GM12878 (cell line): Measurements from ENCODE around the gene PCDH7. TPM values are rescaled to one million over a fixed set of nuclear protein-coding genes. Genes with fewer than 3 reads are reported as not detected.

Source experiments
- ATAC-seq: fragments of 200-7000 bp; cut with Tn5 transposase; 3 replicates; pipeline ENCODE4 v1.9.1; 2020; ENCODE audit warnings: mild to moderate bottlenecking, moderate library complexity
- BruUV-seq: library from RNA; stranded (reverse); fragments of 400-500 nt; replicated peaks from 2 replicates; lab custom pipeline; 2021; lab: Mats Ljungman, UMichigan
- CTCF ChIA-PET: fragments of 300-600 bp; sonication (Branson Sonifier 250); formaldehyde crosslinking; extraction: SDS; loops from one replicate; lab custom pipeline; 2021; ENCODE audit warnings: inconsistent platforms; lab: Yijun Ruan, JAX
- POLR2A ChIA-PET: fragments of 350-600 bp; formaldehyde crosslinking; extraction: SDS; loops from one replicate; lab custom pipeline; 2021; ENCODE audit warnings: inconsistent platforms; lab: Charles Lee
- RAD21 ChIA-PET: fragments of 300-600 bp; sonication (Branson Sonifier 250); formaldehyde crosslinking; loops from one replicate; lab custom pipeline; 2023; ENCODE audit warnings: antibody characterized with exemption; ENCODE audit not compliant: unreplicated experiment; lab: Charles Lee
- SMC1A ChIA-PET: fragments of 300-600 bp; sonication (Branson Sonifier 250); formaldehyde crosslinking; loops from one replicate; lab custom pipeline; 2023; ENCODE audit not compliant: unreplicated experiment, uncharacterized antibody; lab: Charles Lee
- DNase-seq: peaks from one replicate; pipeline ENCODE4 v3.0.0-alpha.2; 2011; ENCODE audit warnings: low read depth, low spot score
- FAIRE-seq: peaks from 3 replicates; lab custom pipeline; 2011; peaks lifted over from hg19 to GRCh38; lab: Jason Lieb, UNC
- H2AFZ ChIP-seq: 2 replicates; pipeline ENCODE4 v1.6.0; 2011; ENCODE audit warnings: low read depth, low read length, control low read depth; ENCODE audit not compliant: control insufficient read depth
- H3K27ac ChIP-seq: 2 replicates; pipeline ENCODE4 v1.5.1; 2011; ENCODE audit warnings: control low read depth; ENCODE audit not compliant: control insufficient read depth, insufficient read depth
- H3K27me3 ChIP-seq, 2 experiments: replicated peaks in 1 of 2; 2 replicates each; pipeline versions ENCODE4 v1.6.0 to v1.6.1; 2011; ENCODE audit warnings: low read length in 1 of 2; ENCODE audit not compliant: control insufficient read depth in 2 of 2, insufficient read depth in 2 of 2
- H3K36me3 ChIP-seq, 2 experiments: 2 replicates each; pipeline ENCODE4 v1.5.1; 2011; ENCODE audit warnings: low read length in 1 of 2; ENCODE audit not compliant: control insufficient read depth in 2 of 2, insufficient read depth in 2 of 2
- H3K4me1 ChIP-seq: 2 replicates; pipeline ENCODE4 v1.6.1; 2011; ENCODE audit warnings: mild to moderate bottlenecking, low read length, moderate library complexity, mixed read lengths; ENCODE audit not compliant: control insufficient read depth, insufficient read depth
- H3K4me2 ChIP-seq: 2 replicates; pipeline ENCODE4 v1.6.0; 2011; ENCODE audit warnings: control low read depth; ENCODE audit not compliant: control insufficient read depth, insufficient read depth
- H3K4me3 ChIP-seq: fragments of 200-600 bp; sonication (generic); 2 replicates; pipeline ENCODE4 v1.5.1; 2016
- H3K79me2 ChIP-seq: 2 replicates; pipeline ENCODE4 v1.6.0; 2011; ENCODE audit warnings: low read length; ENCODE audit not compliant: control insufficient read depth, insufficient read depth
- H3K9ac ChIP-seq: 2 replicates; pipeline ENCODE4 v1.8.0; 2011; ENCODE audit warnings: low read length, control low read depth, mixed read lengths; ENCODE audit not compliant: control insufficient read depth, insufficient read depth
- H3K9me3 ChIP-seq: replicated peaks from 3 replicates; pipeline ENCODE4 v1.5.1; 2011; ENCODE audit warnings: mild to moderate bottlenecking, low read length; ENCODE audit not compliant: control insufficient read depth, insufficient read depth
- H4K20me1 ChIP-seq: 2 replicates; pipeline ENCODE4 v1.6.0; 2011; ENCODE audit not compliant: control insufficient read depth, insufficient read depth
- EP300 ChIP-seq, 2 experiments: fragments of 150-350 bp in 1 of 2; IDR thresholded peaks; 2 replicates each; pipeline ENCODE4 v1.6.1; 2011 to 2012; ENCODE audit warnings: low read depth in 2 of 2, low read length in 2 of 2, borderline replicate concordance in 1 of 2, improper control_type of control experiment in 1 of 2, inconsistent platforms in 1 of 2; ENCODE audit not compliant: control insufficient read depth in 1 of 2
- FOXK2 ChIP-seq: fragments of 450-650 bp; IDR thresholded peaks from 2 replicates; pipeline ENCODE4 v1.6.1; 2017; ENCODE audit warnings: mild to moderate bottlenecking, moderate library complexity
- LARP7 ChIP-seq: fragments of 450-650 bp; IDR thresholded peaks from 2 replicates; pipeline ENCODE4 v1.6.1; 2017; ENCODE audit warnings: mild to moderate bottlenecking
- SKIL ChIP-seq: fragments of 450-650 bp; IDR thresholded peaks from 2 replicates; pipeline ENCODE4 v1.6.1; 2017; ENCODE audit warnings: mild to moderate bottlenecking, low read depth, inconsistent platforms; ENCODE audit not compliant: poor library complexity, severe bottlenecking
- SREBF1 ChIP-seq: IDR thresholded peaks from 2 replicates; pipeline ENCODE4 v1.6.1; 2012; ENCODE audit warnings: mild to moderate bottlenecking, low read length
- WGBS: methylation state at CpG from one replicate; pipeline ENCODE4 v1.1.6; 2016; ENCODE audit warnings: low lambda C conversion rate; ENCODE audit not compliant: insufficient replicate concordance, insufficient coverage; ENCODE audit errors: missing lambda C conversion rate; 5-methylcytosine and 5-hydroxymethylcytosine counted together
- in situ Hi-C: fragments of 300-500 bp; cut with MboI; formaldehyde crosslinking; loops from 9 replicates; pipeline ENCODE4 v1.14.3; 2018; ENCODE audit warnings: mixed read lengths
- intact Hi-C: fragments of 100-400 bp; cut with micrococcal nuclease; formaldehyde crosslinking; loops from one replicate; pipeline ENCODE4 v1.14.2; 2022; ENCODE audit not compliant: unreplicated experiment
- polyA plus RNA-seq, 11 experiments: library from polyadenylated mRNA; depleted of rRNA in 4 of 11; unstranded in 6 of 11; stranded (reverse) in 5 of 11; fragments of >200 nt; fragmentation: Nextera tagmentation in 4 of 11; fragmentation: Illumina TruSeq in 1 of 11; extraction: Ambion mirVana in 4 of 11; extraction: Trizol in 1 of 11; gene quantifications; 1 replicate in 1 of 11; 2 replicates in 10 of 11; pipeline versions ENCODE4 v1.2.1 to v1.2.3, GENCODE V29; 2011 to 2016; ENCODE audit warnings: inconsistent platforms in 2 of 11, missing spikeins in 2 of 11, low read depth in 1 of 11
- total RNA-seq, 4 experiments: library from RNA; depleted of rRNA in 3 of 4; stranded (reverse); fragments of >200 nt in 3 of 4; fragmentation: Illumina TruSeq in 1 of 4; extraction: Trizol in 1 of 4; gene quantifications; 2 replicates each; pipeline versions ENCODE4 v1.2.1 to v1.2.3, GENCODE V29; 2013 to 2021

PCDH7 gene
- total and polyA plus RNA-seq, 10 of the 15 experiments (the other 5 are each of a cell fraction or from before 2014, with no cell fraction given), result 0.02 to 0.06 (median 0.03) TPM; not detected in 7

DNA sequence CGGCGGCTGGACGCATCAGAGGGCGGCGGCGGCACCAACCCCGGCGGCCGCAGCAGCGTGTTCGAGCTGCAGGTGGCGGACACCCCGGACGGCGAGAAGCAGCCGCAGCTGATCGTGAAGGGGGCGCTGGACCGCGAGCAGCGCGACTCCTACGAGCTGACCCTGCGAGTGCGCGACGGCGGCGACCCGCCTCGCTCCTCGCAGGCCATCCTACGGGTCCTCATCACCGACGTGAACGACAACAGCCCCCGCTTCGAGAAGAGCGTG lies 1.9 kb downstream of the PCDH7 start:
- H3K9ac ChIP-seq, result no peak overlapping the region
- H3K4me2 ChIP-seq, result no peak overlapping the region
- intact Hi-C loops (no loop called here), in situ Hi-C loops (loop anchor here (25.0 kb wide), 1 partner anchor 940 kb away; no protein-coding TSS in a partner anchor)
- TF ChIP-seq EP300 (IDR thresholded peaks at IDR 0.05; ENCODE audit: borderline replicate concordance in 1 of 2, control insufficient read depth in 1 of 2, low read depth in 2 of 2, low read length in 2 of 2), result no peak
- no peak for TF ChIP-seq LARP7
- TF ChIP-seq SREBF1, result no peak
- TF ChIP-seq SKIL, result no peak
- no peak for TF ChIP-seq FOXK2
- H3K9me3 ChIP-seq, result peaks cover 2% of the 10 kb centered on the region; the same call in 1 of the 3 replicates
- no peaks in the 10 kb centered on the region for H3K4me1 ChIP-seq
- ChIA-PET RAD21 (no interaction called here), CTCF (no interaction called here), SMC1A (no interaction called here), POLR2A (no interaction called here)
- H3K27me3 ChIP-seq, result peaks cover 15 to 17% of the 10 kb centered on the region in 2 experiments
- H3K79me2 ChIP-seq, result no peaks in the 10 kb centered on the region
- no peak overlapping the region for H2AFZ ChIP-seq
- no peaks in the 10 kb centered on the region for H3K36me3 ChIP-seq
- no TSS peak for BruUV-seq
- H3K4me3 ChIP-seq, result no peak overlapping the region
- ATAC-seq (no peak), DNase-seq (no peak), FAIRE-seq (no peak)
- 60% methylated on average over 32 of the region's 39 CpGs for WGBS
- H3K27ac ChIP-seq, result no peak overlapping the region
- no peaks in the 10 kb centered on the region for H4K20me1 ChIP-seq
